SK-N-DZ (cell line): ENCODE data around the gene NOS3.

Experiments used
- DNase-seq: peaks from one replicate; pipeline ENCODE4 v3.0.0-alpha.2; 2015; ENCODE audit warnings: low spot score

The NOS3 gene

DNA sequence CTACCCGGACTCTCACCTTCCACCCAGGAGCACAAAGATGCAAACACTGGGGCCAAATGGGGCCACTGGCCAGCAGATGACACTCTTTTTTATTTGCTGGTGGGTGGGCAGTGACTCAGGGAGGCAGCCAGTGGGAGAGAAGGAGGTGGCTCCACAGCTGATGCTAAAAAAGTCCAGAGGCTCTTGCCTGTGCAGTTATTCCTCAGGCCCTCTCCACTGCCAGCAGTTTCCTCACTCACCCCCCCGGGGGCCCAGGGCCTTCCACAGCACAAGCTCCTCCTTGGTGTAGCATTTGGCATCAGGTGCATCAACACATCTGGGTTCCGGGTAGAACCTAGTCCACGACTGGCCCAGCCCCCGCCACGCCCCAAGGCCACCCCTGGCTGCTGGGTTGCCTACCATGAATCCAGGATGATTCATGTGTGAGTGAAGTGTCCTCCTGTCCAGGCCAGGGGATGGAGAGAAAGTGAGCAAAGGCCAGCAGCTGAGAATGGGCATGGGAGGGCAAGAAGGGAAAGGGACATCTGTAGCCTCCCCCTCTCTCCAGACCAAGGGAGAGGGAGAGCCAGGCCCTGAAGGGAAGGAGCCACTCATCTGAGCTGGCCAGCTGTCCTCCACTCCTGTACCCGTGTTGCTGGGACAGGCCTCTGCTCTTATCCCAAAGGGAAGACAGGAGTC is 11.0 kb upstream of the NOS3 start:
- no peak for DNase-seq

DNA sequence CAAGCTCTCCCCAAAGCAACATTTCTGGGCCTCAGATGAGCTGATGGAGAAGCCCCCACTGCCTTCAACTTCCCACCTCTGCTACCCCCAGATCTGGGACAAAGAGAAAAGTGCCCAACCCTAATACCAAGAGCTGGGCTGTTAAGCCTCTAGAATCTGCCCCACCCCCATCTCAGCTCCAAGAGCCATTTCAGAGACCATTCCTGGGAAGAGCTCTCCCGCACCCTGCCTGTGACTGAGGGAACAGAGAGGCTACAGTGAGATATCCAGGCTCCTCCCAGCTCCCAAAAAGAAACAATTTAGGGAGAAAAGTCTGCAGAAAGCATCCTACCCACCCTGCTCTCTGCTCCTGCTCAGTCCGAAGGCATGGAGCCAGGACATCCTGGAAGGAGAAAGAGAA is 10.2 kb upstream of the NOS3 start:
- DNase-seq = peak; percentile 60

- no peak for DNase-seq
Measured at GRCh38 chr7:150981644-150982043, 9.2 kb upstream of the NOS3 start.

DNA sequence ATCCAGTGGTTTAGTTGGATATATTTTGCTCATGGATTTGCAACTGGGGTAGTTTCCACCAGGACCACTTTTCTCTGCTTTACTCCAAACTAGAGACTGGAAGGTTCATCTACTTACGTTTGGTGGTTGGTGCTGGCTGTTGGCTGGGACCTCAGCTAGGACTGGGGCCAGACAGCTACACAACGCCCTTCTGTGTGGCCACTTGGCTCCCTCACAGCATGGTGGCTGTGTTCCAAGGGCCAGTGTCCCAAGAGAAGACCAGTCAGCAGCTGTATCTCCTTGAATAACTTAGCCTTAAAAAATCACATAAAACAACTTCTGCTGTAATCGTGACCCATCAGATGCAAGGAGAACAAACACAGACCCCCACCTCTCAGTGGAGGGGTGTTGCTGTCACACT is 8.5 kb upstream of the NOS3 start:
- no peak for DNase-seq

DNA sequence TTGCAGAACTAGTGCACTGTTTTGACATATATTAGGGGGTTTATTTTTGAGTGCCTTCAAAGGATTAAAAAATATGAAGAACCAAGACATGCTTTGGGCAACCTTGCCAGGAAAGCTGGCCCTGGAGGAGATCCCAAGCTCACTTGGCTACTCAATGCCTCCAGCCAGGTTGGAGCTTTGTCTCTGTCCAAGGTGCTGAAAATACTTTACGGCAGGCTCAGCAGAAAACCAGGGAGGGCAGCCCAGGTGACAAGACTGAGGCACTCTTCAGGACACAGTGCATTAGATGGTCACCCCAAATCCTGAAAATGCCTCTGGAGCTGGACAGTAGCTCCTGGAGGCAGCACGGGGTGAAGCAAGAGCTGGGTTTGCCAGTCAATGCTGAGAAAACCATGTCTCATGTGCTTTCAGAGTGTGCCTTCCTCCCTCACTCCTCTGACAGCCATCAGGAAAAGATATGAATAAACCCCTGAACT is 6.9 kb upstream of the NOS3 start:
- no peak for DNase-seq

GRCh38 chr7:150986099-150986512 is 4.7 kb upstream of the NOS3 start:
- DNase-seq = peak; percentile 80

- DNase-seq = no peak
Measured at GRCh38 chr7:150986556-150986955, 4.3 kb upstream of the NOS3 start.

DNA sequence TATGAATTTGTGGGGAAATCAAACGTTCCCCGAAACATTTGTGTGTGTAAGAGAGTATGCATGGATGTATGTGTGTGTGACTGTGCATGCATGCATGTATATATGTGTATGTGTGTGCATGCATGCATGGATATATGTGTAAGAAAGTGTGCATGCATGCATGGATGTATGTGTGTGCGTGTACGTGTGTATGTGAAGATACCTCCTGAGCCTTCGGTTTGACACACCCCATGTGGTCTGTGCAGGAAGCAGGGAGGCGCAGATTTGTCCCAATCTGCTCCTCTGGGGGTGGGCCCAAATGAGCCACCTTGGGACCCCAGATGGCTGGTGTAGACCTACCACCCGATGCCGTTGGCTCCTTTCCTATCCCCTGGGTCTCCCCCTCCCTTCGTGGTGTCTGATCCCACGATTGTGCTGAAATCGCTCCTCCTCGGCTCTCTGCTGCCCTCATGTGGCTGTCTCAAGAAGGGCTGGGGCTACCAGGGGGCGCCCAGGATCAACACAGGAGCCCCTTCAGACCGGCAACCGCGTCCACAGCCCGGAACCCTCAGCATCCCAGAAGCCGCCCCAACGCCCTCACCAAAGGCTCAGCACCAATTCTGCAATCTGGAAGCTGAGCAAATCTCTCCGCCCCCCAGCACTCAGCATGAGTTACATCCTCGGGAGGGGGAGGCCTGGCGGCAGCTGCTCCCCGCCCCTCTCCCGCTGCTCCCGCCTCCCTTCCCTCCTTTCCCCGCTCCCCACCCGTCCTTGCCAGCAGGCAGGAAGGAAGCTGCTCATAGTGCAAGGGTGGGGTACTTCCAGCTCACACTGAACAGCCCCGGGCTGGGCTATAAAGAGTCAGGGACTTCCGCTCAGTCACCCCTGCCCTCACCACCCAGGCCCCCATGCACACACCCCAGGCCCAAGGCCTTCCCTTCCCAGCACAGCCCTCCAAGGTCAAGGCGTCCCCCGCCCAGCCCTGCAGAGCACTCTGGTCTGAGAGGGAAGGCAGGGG is 2.3 kb upstream of the NOS3 start:
- DNase-seq = peak; percentile 87

DNA sequence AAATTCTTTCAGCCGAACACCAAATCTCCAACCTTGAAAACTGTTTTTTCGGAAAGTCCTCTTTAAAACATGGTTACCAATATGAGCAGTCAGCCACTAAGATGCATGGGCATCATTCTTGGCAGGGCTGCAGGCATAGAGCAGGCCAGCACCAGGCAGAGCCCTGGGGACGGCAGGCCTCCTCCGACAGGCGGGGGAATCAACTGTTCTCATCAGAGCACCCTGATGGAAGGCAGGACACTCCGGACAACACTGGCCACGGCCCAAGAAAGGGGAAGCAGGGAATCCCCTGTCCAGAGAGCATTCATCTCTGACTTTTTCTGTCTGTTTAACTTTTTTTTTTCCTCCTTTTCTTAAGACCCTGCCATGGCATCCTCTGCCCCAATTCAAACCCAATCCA is 1.4 kb upstream of the NOS3 start:
- no peak for DNase-seq

DNA sequence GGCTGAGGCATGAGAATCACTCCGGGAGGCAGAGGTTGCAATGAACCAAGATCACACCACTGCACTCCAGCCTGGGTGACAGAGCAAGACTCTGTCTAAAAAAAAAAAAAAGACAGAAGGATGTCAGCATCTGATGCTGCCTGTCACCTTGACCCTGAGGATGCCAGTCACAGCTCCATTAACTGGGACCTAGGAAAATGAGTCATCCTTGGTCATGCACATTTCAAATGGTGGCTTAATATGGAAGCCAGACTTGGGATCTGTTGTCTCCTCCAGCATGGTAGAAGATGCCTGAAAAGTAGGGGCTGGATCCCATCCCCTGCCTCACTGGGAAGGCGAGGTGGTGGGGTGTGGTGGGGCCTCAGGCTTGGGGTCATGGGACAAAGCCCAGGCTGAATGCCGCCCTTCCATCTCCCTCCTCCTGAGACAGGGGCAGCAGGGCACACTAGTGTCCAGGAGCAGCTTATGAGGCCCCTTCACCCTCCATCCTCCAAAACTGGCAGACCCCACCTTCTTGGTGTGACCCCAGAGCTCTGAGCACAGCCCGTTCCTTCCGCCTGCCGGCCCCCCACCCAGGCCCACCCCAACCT is 1.3 kb downstream of the NOS3 start:
- DNase-seq = no peak

GRCh38 chr7:150992833-150993302 is 2.1 kb downstream of the NOS3 start:
- DNase-seq = peak; percentile 88

GRCh38 chr7:150993511-150993910 is 2.7 kb downstream of the NOS3 start:
- peak; percentile 59 for DNase-seq

- peak; percentile 75 for DNase-seq
Measured at GRCh38 chr7:150994141-150994837, 3.5 kb downstream of the NOS3 start.

- DNase-seq = peak; percentile 64
Measured at GRCh38 chr7:150994838-150995510, 4.2 kb downstream of the NOS3 start.

DNA sequence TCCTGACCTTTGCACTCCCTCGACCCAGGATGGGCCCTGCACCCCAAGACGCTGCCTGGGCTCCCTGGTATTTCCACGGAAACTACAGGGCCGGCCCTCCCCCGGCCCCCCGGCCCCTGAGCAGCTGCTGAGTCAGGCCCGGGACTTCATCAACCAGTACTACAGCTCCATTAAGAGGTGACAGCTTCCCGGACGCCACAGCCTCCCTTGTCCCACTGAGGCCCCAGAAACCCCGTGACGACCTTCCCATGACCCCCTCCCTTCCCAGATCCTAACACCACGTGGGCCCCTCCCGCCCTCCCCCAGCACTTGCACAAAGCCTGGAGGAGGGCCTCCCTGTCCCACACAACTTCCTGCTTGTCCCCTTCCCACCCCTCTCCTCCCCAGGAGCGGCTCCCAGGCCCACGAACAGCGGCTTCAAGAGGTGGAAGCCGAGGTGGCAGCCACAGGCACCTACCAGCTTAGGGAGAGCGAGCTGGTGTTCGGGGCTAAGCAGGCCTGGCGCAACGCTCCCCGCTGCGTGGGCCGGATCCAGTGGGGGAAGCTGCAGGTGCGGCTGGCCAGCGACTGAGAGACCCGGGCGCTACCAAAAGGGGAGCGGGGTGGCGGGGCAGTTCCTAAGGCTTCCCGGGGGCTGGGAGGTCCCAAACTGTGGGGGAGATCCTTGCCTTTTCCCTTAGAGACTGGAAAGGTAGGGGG is 5.7 kb downstream of the NOS3 start:
- DNase-seq = peak; percentile 50

DNA sequence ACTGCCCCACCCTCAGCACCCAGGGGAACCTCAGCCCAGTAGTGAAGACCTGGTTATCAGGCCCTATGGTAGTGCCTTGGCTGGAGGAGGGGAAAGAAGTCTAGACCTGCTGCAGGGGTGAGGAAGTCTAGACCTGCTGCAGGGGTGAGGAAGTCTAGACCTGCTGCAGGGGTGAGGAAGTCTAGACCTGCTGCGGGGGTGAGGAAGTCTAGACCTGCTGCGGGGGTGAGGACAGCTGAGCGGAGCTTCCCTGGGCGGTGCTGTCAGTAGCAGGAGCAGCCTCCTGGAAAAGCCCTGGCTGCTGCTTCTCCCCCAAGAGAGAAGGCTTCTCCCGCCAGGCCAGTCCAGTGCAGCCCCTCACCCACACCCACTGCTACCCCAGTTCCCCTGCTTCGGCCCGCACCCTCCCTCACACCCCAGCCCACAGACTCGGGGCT is 6.3 kb downstream of the NOS3 start:
- DNase-seq = no peak

GRCh38 chr7:150997817-150998216 is 7.0 kb downstream of the NOS3 start:
- no peak for DNase-seq

GRCh38 chr7:150998341-150998740 is 7.5 kb downstream of the NOS3 start:
- DNase-seq = no peak

DNA sequence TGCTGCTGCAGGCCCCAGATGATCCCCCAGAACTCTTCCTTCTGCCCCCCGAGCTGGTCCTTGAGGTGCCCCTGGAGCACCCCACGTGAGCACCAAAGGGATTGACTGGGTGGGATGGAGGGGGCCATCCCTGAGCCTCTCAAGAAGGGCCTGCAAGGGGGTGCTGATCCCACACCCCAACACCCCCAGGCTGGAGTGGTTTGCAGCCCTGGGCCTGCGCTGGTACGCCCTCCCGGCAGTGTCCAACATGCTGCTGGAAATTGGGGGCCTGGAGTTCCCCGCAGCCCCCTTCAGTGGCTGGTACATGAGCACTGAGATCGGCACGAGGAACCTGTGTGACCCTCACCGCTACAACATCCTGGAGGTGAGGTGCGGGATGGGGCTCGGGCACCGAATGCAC is 8.2 kb downstream of the NOS3 start:
- no peak for DNase-seq
